Fibroblast of lung (primary cell): Measurements from ENCODE around the gene HNRNPA3. TPM values are rescaled to one million over a fixed set of nuclear protein-coding genes. Genes with fewer than 3 reads are reported as not detected.

ENCODE experiments used
- DNase-seq, 2 donors: peaks; one replicate each; pipeline versions ENCODE4 v3.0.0 to v3.0.0-alpha.2; 2010; ENCODE audit warnings: low read depth in 2 of 2
- H2AFZ ChIP-seq: 2 replicates; pipeline ENCODE4 v1.5.1; 2012; ENCODE audit warnings: low read length, control low read depth, inconsistent platforms
- H3K27ac ChIP-seq: 2 replicates; pipeline ENCODE4 v1.5.1; 2011; ENCODE audit warnings: low read length, control low read depth; ENCODE audit not compliant: insufficient read depth
- H3K27me3 ChIP-seq: 2 replicates; pipeline ENCODE4 v1.5.1; 2011; ENCODE audit warnings: mild to moderate bottlenecking, low read length; ENCODE audit not compliant: control insufficient read depth, insufficient read depth
- H3K36me3 ChIP-seq: 2 replicates; pipeline ENCODE4 v1.5.1; 2011; ENCODE audit warnings: low read length; ENCODE audit not compliant: control insufficient read depth, insufficient read depth
- H3K4me1 ChIP-seq: 2 replicates; pipeline ENCODE4 v1.5.1; 2011; ENCODE audit warnings: low read length; ENCODE audit not compliant: control insufficient read depth, insufficient read depth; ENCODE audit errors: extremely low read depth
- H3K4me2 ChIP-seq: 2 replicates; pipeline ENCODE4 v1.5.1; 2011; ENCODE audit warnings: low read length, control low read depth; ENCODE audit not compliant: insufficient read depth; ENCODE audit errors: extremely low read depth
- H3K4me3 ChIP-seq, 4 experiments: fragments of 200-600 bp in 1 of 4; sonication (generic) in 1 of 4; replicated peaks in 1 of 4; 2 replicates each; pipeline ENCODE4 v1.5.1; 2011 to 2016; ENCODE audit warnings: low read length in 4 of 4, low read depth in 3 of 4, mild to moderate bottlenecking in 3 of 4, control low read depth in 2 of 4, inconsistent platforms in 1 of 4, mixed read lengths in 1 of 4; ENCODE audit not compliant: insufficient read depth in 1 of 4; ENCODE audit errors: control extremely low read depth in 1 of 4
- H3K79me2 ChIP-seq: 2 replicates; pipeline ENCODE4 v1.5.1; 2012; ENCODE audit warnings: mild to moderate bottlenecking, low read length, inconsistent platforms; ENCODE audit not compliant: control insufficient read depth, insufficient read depth
- H3K9ac ChIP-seq: 2 replicates; pipeline ENCODE4 v1.5.1; 2011; ENCODE audit warnings: mild to moderate bottlenecking, low read length, control low read depth; ENCODE audit not compliant: insufficient read depth
- H3K9me3 ChIP-seq: 2 replicates; pipeline ENCODE4 v1.5.1; 2012; ENCODE audit warnings: low read depth, low read length; ENCODE audit not compliant: control insufficient read depth, insufficient read depth
- H4K20me1 ChIP-seq: 2 replicates; pipeline ENCODE4 v1.5.1; 2011; ENCODE audit warnings: low read length; ENCODE audit not compliant: control insufficient read depth, insufficient read depth; ENCODE audit errors: extremely low read depth
- EZH2 ChIP-seq: IDR thresholded peaks from 2 replicates; pipeline ENCODE4 v1.5.1; 2012; ENCODE audit warnings: low read length, control low read depth, mild to moderate bottlenecking; ENCODE audit errors: missing control alignments
- polyA plus RNA-seq, 2 donors: library from polyadenylated mRNA; depleted of rRNA in 1 of 2; stranded (reverse) in 1 of 2; unstranded in 1 of 2; fragments of >200 nt; gene quantifications; 2 replicates each; pipeline ENCODE4 v1.2.1, GENCODE V29; 2011 to 2012; ENCODE audit warnings: missing spikeins in 1 of 2
- total RNA-seq: library from RNA; depleted of rRNA; stranded (reverse); fragments of >200 nt; gene quantifications from 2 replicates; pipeline ENCODE4 v1.2.1, GENCODE V29; 2014
- TF ChIP-seq, protein P1 (sequence below), 2 donors: IDR thresholded peaks in 1 of 2; conservative IDR thresholded peaks in 1 of 2; 1 replicate in 1 of 2; 2 replicates in 1 of 2; pipeline ENCODE4 v1.5.1; 2011 to 2012; ENCODE audit warnings: low read length in 2 of 2, control low read depth in 1 of 2, inconsistent platforms in 1 of 2, low read depth in 1 of 2, mild to moderate bottlenecking in 1 of 2

HNRNPA3 gene
- total and polyA plus RNA-seq, 2 donors (not counting 1 experiment from before 2014, with no cell fraction given) = 34.5 to 81.2 TPM

DNA sequence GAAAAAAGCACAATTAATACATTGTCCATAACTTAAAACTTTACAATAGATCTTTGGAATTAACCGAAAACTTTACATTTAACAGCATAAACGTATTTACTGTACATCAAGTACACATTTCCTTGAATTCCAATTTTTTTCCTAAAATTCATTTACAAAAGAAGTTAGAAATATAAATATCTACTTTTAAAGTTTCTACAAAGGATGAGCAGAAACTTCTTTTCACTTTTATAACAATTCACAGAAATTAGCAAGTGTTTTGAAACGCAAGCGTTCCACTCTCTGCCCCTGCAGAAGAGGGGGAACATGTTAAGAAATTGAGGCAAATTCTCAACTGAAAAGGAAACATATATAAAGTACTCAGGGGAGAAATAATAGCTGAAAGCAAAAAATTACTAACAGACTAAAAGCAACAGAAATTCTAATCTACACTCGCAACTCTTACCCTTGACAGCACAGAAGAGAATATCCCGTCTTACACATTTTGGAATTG is 50.4 kb downstream of the HNRNPA3 start:
- no peaks in the 10 kb centered on the region for H3K9me3 ChIP-seq
- no peaks in the 10 kb centered on the region for H3K27me3 ChIP-seq
- peak overlapping the region; percentile 97 for H3K27ac ChIP-seq
- no peak overlapping the region for H2AFZ ChIP-seq
- peak overlapping the region; percentile 99 for H3K9ac ChIP-seq
- H4K20me1 ChIP-seq = peaks cover 5% of the 10 kb centered on the region
- peak overlapping the region; percentile 81 for H3K4me2 ChIP-seq
- H3K4me1 ChIP-seq = peaks cover 4% of the 10 kb centered on the region
- peaks cover 60% of the 10 kb centered on the region for H3K79me2 ChIP-seq
- H3K4me3 ChIP-seq = peak overlapping the region; percentile 60 to 89 (median 82)
- no peaks in the 10 kb centered on the region for H3K36me3 ChIP-seq
- DNase-seq = no peak
- no peak for TF ChIP-seq EZH2
- TF ChIP-seq, protein P1, sequence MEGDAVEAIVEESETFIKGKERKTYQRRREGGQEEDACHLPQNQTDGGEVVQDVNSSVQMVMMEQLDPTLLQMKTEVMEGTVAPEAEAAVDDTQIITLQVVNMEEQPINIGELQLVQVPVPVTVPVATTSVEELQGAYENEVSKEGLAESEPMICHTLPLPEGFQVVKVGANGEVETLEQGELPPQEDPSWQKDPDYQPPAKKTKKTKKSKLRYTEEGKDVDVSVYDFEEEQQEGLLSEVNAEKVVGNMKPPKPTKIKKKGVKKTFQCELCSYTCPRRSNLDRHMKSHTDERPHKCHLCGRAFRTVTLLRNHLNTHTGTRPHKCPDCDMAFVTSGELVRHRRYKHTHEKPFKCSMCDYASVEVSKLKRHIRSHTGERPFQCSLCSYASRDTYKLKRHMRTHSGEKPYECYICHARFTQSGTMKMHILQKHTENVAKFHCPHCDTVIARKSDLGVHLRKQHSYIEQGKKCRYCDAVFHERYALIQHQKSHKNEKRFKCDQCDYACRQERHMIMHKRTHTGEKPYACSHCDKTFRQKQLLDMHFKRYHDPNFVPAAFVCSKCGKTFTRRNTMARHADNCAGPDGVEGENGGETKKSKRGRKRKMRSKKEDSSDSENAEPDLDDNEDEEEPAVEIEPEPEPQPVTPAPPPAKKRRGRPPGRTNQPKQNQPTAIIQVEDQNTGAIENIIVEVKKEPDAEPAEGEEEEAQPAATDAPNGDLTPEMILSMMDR (conservative IDR thresholded peaks at IDR 0.05 in 1 of 2, IDR thresholded peaks at IDR 0.05 in 1 of 2; ENCODE audit: low read depth in 1 of 2, low read length in 2 of 2) = no peak

DNA sequence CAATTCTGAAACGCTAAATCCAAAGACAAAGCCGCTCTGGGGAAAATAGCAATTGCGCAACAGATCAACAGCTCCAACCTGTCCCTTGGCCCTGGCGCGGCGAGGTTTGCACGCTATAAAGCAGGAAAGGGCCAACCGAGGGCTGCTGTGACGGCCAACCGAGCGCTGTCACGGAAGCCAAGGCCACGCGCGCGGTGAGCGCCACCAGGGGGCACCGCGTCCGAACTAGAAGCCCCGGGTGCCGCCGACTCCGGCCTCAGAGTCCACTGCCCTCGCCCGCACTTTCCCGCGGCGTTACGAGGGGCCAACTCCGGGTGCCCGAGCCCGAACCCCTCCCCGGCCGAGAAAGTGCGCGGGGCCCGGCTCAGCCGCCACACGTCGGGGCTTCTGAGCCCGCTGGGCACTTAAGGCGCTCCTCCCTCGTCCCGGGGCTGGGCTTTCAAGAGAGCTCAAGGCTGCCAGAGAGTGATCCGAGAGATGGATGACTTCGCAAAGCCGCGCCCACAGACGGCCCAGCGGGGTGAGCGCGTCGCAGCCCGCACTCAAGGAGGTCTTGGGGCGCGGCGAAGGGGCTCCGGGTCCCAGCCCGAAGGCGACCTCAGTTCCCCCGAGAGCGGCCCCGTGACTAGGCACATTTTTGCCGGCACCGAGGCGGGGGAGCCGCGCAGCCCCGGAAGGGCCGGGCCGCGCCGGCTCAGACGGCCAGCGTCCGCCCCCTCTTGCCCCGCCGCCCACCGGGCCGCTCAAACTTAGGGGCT is 51.0 kb downstream of the HNRNPA3 start:
- Histone ChIP-seq H3K9me3 (no peaks in the 10 kb centered on the region), H3K27ac (peak overlapping the region; percentile 97), H3K79me2 (peaks cover 54% of the 10 kb centered on the region), H3K36me3 (no peaks in the 10 kb centered on the region), H3K4me1 (peaks cover 4% of the 10 kb centered on the region), H3K9ac (peak overlapping the region; percentile 99), H3K27me3 (no peaks in the 10 kb centered on the region), H2AFZ (no peak overlapping the region), H4K20me1 (peaks cover 3% of the 10 kb centered on the region), H3K4me2 (peak overlapping the region; percentile 81), H3K4me3 (peak overlapping the region; percentile 60 to 89 (median 82))
- TF ChIP-seq, protein P1 (conservative IDR thresholded peaks at IDR 0.05 in 1 of 2, IDR thresholded peaks at IDR 0.05 in 1 of 2; ENCODE audit: low read depth in 1 of 2, low read length in 2 of 2) = peak; percentile 75 to 77
- TF ChIP-seq EZH2 = no peak
- DNase-seq = peak; percentile 98

DNA sequence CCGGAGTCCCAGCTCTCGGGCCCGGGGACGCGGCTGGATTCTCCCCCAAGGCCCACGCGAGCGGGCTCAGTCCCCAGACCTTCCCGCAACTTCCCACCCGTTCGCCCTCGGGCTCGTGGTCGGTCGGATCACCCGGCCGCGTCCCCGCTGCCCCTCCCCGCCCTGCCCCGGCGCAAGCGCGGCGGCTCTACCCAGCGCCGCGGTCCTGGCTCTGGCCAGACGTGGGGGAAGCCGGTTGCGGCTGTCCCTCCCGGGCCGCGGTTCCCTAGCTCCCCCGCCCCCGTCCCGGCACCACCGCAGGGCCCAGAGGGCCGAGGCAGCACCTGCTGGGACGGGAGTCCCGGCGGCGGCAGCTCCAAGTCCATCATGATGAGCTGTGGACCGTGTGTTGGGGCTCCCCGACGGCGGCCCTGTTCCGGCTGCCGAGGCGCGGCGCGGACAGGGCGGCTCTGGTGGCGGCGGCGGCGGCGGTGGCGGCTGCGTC is 51.7 kb downstream of the HNRNPA3 start:
- Histone ChIP-seq H3K9me3 (no peaks in the 10 kb centered on the region), H3K9ac (peak overlapping the region; percentile 99), H3K27ac (peak overlapping the region; percentile 97), H3K27me3 (no peaks in the 10 kb centered on the region), H3K4me1 (peaks cover 4% of the 10 kb centered on the region), H3K4me2 (no peak overlapping the region), H3K4me3 (peak overlapping the region; percentile 60 to 89 (median 82)), H4K20me1 (peaks cover 3% of the 10 kb centered on the region), H2AFZ (no peak overlapping the region), H3K36me3 (no peaks in the 10 kb centered on the region), H3K79me2 (peaks cover 48% of the 10 kb centered on the region)
- DNase-seq = peak in 1 of 2 donors; percentile 39
- TF ChIP-seq EZH2 = no peak
- TF ChIP-seq, protein P1 (conservative IDR thresholded peaks at IDR 0.05 in 1 of 2, IDR thresholded peaks at IDR 0.05 in 1 of 2; ENCODE audit: low read depth in 1 of 2, low read length in 2 of 2) = no peak
